Measurements from ENCODE around the gene ADGB. TPM values are rescaled to one million over a fixed set of nuclear protein-coding genes. Genes with fewer than 3 reads are reported as not detected.
A peak's percentile ranks its signal among the peaks of the same experiment; 100 is the strongest.
"Not testable (repeated sequence)": the region's sequence is repeated elsewhere in the genome, so short reads cannot be mapped to it uniquely, and the experiment has no call there.

The ADGB gene
- polyA plus RNA-seq, 10 donors: 0.04 TPM; not detected in 9

GRCh38 chr6:146815511-146816462 is 217.0 kb downstream of the ADGB start:
- not testable (repeated sequence) for DNase-seq

GRCh38 chr6:146819596-146820320 is 221.0 kb downstream of the ADGB start:
- no peak for DNase-seq

GRCh38 chr6:146827216-146827928 is 228.6 kb downstream of the ADGB start:
- no peak for DNase-seq

- DNase-seq: no peak
Measured at GRCh38 chr6:146829792-146830565, 231.2 kb downstream of the ADGB start.

- DNase-seq: no peak
Measured at GRCh38 chr6:146833157-146833556, 234.4 kb downstream of the ADGB start.

GRCh38 chr6:146840216-146840615 is 241.4 kb downstream of the ADGB start:
- no peak for DNase-seq

- no peak for DNase-seq
Measured at GRCh38 chr6:146840641-146841040, 241.9 kb downstream of the ADGB start.

GRCh38 chr6:146847426-146847825 is 248.7 kb downstream of the ADGB start:
- peak in 1 of 3 donors; percentile 7 for DNase-seq

- DNase-seq: peak in 1 of 3 donors; percentile 86
Measured at GRCh38 chr6:146850238-146850896, 251.6 kb downstream of the ADGB start.

- DNase-seq: no peak
Measured at GRCh38 chr6:146850981-146851380, 252.2 kb downstream of the ADGB start.

GRCh38 chr6:146851837-146852236 is 253.1 kb downstream of the ADGB start:
- DNase-seq: peak in 1 of 3 donors; percentile 83

GRCh38 chr6:146854521-146855255 is 255.9 kb downstream of the ADGB start:
- not testable (repeated sequence) for DNase-seq

GRCh38 chr6:146855889-146856288 is 257.1 kb downstream of the ADGB start:
- DNase-seq: no peak

- no peak for DNase-seq
Measured at GRCh38 chr6:146856296-146856695, 257.5 kb downstream of the ADGB start.

GRCh38 chr6:146857180-146857979 is 258.6 kb downstream of the ADGB start:
- DNase-seq: peak; percentile 69 to 92 (median 84)

GRCh38 chr6:146857980-146858347 is 259.2 kb downstream of the ADGB start:
- peak in 1 of 3 donors; percentile 8 for DNase-seq

GRCh38 chr6:146859206-146859605 is 260.4 kb downstream of the ADGB start:
- no peak for DNase-seq

GRCh38 chr6:146859795-146860495 is 261.2 kb downstream of the ADGB start:
- DNase-seq: no peak
